HG03064 (cell line): ENCODE measurements around the gene ZFP3.
"Not testable (repeated sequence)": the region's sequence is repeated elsewhere in the genome, so short reads cannot be mapped to it uniquely, and the experiment has no call there.

ENCODE experiments used
- ATAC-seq: cut with Tn5 transposase; IDR thresholded peaks from one replicate; pipeline ENCODE4 v1.9.1; 2021; ENCODE audit warnings: low read depth; ENCODE audit not compliant: unreplicated experiment

ZFP3 gene

GRCh38 chr17:5077275-5077674 is 992 bp upstream of the ZFP3 start:
- ATAC-seq = not testable (repeated sequence)

DNA sequence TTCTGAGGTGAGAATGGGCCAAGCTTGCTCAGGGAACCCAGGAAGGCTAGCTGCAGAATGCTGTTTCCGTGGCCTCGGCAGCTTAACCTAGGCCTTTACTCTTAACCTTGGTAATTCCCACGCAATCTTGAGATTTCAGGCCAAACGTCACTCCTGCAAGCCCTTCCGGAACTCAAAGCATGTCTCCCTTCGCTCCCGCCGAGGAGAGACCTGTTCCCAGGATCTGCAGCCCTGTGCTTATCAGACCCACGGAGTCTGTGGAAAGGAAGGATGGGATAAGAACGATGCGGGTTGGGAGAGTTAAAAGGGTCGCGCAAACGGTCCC is 524 bp upstream of the ZFP3 start:
- no peak for ATAC-seq

- no peak for ATAC-seq
These were observed 2.3 kb downstream of the ZFP3 start for GRCh38 chr17:5080591-5080990.

DNA sequence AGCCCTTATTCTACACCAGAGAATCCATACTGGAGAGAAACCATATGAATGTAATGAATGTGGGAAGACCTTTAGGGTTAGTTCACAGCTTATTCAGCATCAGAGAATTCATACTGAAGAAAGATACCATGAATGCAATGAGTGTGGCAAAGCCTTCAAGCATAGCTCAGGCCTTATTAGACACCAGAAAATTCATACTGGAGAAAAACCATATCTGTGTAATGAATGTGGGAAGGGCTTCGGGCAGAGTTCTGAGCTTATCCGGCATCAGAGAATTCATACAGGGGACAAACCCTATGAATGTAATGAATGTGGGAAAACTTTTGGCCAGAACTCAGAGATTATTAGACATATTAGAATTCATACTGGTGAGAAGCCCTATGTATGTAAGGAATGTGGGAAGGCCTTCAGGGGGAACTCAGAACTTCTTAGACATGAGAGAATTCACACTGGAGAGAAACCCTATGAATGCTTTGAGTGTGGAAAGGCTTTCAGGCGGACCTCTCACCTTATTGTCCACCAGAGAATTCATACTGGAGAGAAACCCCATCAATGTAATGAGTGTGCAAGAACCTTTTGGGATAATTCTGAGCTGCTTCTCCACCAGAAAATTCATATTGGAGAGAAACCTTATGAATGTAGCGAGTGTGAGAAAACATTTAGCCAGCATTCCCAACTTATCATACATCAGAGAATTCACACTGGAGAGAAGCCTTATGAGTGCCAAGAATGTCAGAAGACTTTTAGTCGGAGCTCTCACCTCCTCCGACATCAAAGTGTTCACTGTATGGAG is 14.1 kb downstream of the ZFP3 start:
- no peak for ATAC-seq

DNA sequence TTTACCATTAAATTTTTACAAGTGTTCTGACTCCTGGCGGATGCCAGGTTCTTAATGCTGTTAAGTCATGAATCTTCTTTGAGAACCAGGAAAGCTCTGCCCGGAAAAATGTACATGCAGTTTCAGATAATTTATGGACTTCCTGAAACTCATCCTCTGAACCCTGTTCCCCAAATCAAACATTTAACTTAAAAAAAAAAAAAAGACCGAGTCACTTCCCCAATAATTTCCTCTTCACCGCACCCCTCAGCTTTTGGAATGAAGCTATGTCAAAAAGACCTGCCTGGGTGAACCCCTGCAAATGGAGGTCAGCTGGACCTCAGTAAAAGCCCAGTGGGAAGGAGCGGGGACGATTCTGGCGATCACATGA is 18.4 kb downstream of the ZFP3 start:
- no peak for ATAC-seq

GRCh38 chr17:5097101-5097834 is 19.0 kb downstream of the ZFP3 start:
- no peak for ATAC-seq

DNA sequence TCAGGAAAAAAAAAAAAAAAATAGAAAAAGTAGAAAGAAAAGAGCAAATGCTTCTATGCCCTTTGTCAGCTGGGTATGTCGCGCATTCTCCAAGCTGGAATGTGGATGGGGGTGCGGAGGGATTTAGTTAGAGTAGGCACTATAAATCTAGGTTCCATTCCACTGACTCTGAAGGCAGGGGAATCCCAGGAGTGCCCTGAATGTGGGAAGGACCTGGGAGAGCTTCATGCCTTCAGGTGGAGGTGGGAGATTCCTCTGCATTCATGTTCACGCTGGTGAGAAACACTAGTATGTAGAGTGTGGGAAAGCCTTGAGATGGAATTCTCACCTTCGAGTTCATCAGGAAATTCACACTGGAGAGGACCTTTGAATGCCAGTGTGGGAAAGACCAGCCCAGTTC is 21.0 kb downstream of the ZFP3 start:
- ATAC-seq = no peak

- ATAC-seq = no peak
These were observed 22.6 kb downstream of the ZFP3 start for GRCh38 chr17:5100832-5101231.

- no peak for ATAC-seq
These were observed 32.5 kb downstream of the ZFP3 start for GRCh38 chr17:5110816-5111215.

DNA sequence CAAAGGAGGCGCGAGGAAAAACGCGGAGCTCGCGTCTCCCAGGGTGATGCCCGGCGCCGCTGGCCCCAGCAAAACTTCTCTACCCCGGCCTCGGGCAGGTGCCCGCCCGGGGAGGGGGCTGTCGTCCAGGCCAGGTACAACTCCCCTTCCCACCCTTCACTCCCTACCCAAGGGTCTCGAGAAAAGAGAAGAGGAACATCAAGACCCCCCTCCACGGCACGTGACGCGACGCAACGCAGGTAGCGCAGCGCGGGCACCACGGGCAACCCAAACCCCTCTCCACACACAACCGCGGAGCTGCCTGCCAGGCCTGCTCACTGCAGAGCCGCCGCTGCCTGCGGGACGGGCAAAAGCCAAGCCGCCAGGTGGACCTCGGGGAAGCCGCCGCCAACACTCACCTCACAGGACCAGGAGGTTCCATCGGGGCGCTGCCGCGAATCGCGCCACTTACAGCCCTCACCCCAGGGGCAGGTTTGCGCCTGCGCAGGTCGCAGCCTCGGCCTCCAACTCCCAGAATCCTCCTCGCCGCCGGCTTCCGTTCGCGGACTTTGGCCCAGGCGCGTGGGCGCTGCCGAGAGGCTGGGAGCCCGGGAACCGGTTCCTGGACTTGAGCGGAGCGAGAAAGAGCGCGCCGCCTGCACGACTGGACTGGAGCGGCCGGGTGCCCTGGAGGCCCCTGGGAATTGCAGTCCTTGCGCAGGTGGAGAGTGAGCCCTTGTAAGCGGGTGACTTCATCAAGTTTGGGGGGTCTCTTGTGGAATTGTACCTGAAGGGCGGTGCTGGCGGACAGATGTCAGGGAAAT is 33.3 kb downstream of the ZFP3 start, which contains the start of gene ZNF232:
ZNF232 (minus strand) TSS at position 477 of the 803 bp plus-strand sequence; CDS start at position 421, 56 bp downstream.
- ATAC-seq = peak; percentile 68

- ATAC-seq = no peak
These were observed 37.7 kb downstream of the ZFP3 start, which contains the start of gene USP6 for GRCh38 chr17:5115673-5116651. USP6 (plus strand) TSS chr17:5116032; CDS start chr17:5130368, 14,336 bp downstream.

GRCh38 chr17:5118219-5118618 is 40.0 kb downstream of the ZFP3 start:
- no peak for ATAC-seq

DNA sequence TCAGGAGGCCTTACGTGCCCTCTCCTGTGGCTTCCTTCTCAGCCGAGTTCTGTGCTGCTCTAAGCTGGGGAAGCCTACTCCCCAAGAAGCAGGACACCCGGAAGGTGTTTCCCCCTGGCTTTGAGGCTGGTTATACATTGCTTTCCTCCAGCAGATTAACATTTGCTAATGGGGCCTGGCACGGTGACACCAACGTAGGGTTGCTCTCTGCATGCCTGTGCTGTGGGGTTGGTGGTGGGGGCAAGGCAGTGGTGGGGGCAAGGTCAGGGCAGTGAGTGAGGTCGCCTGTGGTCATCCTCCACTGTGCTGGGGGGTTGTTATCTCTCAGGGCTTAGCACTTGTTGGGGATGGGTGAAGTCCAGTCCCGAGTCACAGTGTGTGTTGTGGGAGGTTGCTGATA is 41.8 kb downstream of the ZFP3 start:
- ATAC-seq = no peak

GRCh38 chr17:5120436-5121185 is 42.3 kb downstream of the ZFP3 start:
- not testable (repeated sequence) for ATAC-seq

GRCh38 chr17:5121186-5121841 is 43.0 kb downstream of the ZFP3 start:
- ATAC-seq = no peak

GRCh38 chr17:5122056-5122455 is 43.8 kb downstream of the ZFP3 start:
- ATAC-seq = not testable (repeated sequence)

DNA sequence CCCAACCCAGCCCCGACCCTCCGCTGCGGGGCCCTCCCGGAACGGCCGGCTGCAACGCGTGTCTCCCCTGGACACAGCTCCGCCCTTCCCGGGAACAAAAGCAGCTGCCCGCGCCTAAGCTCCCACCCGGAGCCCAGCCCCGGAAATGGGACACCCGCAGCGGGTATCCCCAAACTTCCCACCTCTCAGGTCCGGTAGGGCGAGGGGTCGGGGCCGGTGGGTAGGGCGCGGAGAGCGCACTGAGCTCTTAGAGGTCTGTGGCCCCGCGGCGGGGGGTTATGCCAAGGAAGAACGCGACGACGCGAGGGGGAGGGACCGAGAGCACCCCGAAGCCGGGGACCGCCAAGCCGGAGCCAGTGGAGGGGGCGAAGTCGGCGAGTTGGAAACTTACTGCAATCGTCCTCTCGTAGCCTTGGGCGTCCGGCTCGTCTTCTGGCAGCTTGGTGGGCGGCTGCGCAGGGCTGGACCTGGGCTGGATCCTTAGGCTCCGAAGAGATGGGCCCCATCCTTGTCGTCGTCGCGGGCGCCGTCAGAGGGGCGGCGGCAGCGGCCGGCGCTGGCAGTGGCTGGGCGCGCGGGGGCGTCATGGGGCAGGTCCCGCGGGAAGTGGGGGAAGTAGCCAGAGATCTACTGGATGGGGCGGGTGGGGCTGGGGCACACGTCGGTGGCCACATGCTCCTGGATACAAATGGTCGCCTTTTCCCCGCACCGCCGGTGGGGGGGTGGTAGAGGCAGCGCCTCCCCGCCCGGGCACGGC is 44.5 kb downstream of the ZFP3 start:
- no peak for ATAC-seq
